ENCODE results near the gene CFAP77.
A peak's percentile ranks its signal among the peaks of the same experiment; 100 is the strongest.
"Not testable (repeated sequence)": the region's sequence is repeated elsewhere in the genome, so short reads cannot be mapped to it uniquely, and the experiment has no call there.

The CFAP77 gene

GRCh38 chr9:132552041-132552440, 142.0 kb downstream of the CFAP77 start:
- no peak for DNase-seq

GRCh38 chr9:132554755-132555154, 144.7 kb downstream of the CFAP77 start:
- DNase-seq = no peak

DNA sequence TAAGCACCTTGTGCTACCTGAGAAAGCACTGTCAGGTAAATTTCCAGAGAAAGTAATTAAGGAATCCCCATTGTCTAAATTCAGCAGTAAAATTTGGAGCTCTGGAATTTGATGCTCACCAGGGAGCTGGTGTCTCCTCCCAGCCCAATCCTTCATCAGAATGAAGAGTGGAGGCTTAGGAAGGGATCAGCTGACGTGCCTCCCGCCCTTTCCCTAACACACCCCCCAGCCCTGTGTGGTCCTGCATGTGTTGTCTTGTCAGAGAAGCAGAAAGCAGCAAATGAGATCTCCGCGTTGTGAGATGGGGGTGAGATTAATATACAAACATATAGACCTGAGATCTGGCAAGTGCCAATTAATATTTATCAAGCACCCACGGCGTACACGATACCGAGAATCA, 145.5 kb downstream of the CFAP77 start:
- no peak for DNase-seq

DNA sequence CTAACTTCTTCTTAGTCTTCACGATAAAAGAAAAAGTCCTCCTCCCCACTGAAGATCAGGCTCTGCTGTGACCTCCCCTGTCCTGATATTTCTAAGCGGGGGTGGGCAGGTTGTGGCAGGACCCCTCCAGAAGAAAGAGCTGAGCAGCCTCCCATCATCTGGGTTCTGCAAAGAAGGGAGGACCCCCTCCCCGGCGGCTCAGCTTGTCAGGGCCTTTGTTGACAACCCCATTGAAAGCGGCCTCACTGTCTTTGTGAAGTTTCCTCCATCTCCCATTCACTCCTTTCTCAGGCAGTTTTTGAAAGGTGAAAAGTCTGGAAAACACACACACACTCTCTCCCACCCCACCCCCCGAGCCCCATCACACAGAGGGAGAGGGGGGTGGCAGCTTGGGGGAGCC, 146.2 kb downstream of the CFAP77 start:
- DNase-seq = no peak

- no peak for DNase-seq
Observed at GRCh38 chr9:132556714-132557113, 146.7 kb downstream of the CFAP77 start.

DNA sequence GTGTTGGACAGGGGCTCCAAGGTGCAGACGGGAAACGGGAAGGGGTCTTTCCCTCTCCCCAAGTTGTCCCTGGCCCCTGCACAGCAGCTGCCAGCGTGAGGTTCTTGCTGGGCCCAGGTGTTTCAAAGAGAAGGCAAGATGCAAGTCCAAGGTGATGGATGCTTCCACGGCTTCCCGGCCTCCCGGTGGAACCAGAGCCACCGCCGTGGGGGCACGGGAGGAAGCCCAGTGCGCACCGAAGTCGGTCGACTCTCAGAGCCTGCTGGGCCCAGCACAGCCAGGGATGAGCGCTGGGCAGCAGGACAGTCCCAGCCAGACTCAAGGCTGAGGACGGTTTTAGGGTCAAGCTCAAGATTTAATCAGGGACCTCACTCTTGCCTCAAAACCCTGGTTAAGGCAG, 147.1 kb downstream of the CFAP77 start:
- no peak for DNase-seq

GRCh38 chr9:132559711-132560110, 149.7 kb downstream of the CFAP77 start:
- no peak for DNase-seq

- no peak for DNase-seq
Observed at GRCh38 chr9:132560616-132561202, 150.7 kb downstream of the CFAP77 start.

DNA sequence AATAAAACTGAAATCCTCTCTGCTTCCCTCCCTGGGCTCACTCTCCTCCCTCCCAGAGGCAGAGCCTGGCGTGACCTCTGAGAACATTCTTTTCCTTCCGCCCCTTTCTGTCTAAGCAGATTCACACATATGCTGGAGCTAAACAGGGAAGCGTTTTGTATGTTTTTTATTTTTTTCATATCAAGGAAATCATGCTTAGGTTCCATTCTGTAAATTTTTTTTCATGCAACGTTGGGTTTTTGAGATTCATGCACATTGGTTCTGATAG, 152.2 kb downstream of the CFAP77 start:
- no peak for DNase-seq

DNA sequence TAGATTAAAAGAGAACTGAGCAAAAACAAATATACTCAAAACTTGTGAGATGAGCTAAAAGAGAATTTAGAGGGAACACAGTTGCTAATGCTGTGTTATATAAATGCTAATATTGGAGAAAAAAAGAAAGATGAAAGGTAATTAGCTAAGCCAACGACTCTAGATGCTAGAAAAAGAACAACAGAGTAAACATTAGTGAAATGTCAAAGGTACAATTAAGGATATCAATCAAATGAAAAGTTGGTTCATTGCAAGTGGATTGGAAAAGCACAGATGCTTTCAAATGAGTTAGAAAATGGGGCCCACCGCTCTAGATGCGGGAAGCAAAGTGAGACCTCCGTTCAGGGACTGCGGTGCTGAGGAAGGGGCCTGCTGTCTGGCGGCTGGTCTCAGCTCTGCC, 154.5 kb downstream of the CFAP77 start:
- no peak for DNase-seq

GRCh38 chr9:132568787-132569186, 158.8 kb downstream of the CFAP77 start:
- DNase-seq = not testable (repeated sequence)

GRCh38 chr9:132571806-132572600, 162.0 kb downstream of the CFAP77 start:
- no peak for DNase-seq

DNA sequence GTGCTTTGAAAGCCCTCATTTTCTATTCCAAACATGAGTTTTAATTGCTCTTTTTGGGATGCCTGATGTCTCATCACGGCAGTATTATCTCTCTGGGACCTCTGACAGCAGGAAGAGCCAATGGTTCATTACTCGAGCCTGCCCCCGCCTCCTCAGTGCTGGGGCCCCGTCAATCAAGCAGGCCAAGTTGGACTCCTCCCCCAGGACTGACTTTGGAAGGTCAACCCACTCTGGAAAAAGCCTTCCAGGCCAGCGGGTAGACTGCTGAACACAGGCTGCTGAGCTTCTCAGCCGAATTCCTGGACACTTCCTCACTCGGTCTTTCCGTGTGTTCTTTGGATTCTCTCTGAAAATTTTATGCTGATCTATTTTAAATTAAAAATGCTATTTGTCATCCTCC, 162.9 kb downstream of the CFAP77 start:
- DNase-seq = no peak

- DNase-seq = peak; percentile 43 to 51
Observed at GRCh38 chr9:132575005-132575609, 165.1 kb downstream of the CFAP77 start.

DNA sequence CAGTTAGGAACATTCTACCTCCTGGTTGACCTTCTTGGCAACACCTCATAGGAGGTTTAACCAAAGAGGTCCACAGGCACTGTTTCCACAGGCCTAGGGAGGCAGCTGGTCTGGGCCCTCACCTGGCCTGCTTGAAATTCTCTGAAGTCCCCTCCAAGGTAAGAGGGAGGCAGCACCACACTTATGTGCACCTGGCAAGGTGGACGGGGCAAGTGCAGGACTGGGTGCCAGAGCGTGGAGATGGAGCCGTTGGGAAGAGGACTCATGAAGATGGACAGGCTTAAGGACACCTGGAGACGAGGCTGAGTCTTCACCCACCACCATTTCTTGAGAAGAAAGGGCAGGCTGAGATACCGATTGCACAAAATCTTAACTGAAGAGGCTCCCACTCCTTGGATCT, 165.8 kb downstream of the CFAP77 start:
- no peak for DNase-seq

- no peak for DNase-seq
Observed at GRCh38 chr9:132577119-132577518, 167.1 kb downstream of the CFAP77 start.

DNA sequence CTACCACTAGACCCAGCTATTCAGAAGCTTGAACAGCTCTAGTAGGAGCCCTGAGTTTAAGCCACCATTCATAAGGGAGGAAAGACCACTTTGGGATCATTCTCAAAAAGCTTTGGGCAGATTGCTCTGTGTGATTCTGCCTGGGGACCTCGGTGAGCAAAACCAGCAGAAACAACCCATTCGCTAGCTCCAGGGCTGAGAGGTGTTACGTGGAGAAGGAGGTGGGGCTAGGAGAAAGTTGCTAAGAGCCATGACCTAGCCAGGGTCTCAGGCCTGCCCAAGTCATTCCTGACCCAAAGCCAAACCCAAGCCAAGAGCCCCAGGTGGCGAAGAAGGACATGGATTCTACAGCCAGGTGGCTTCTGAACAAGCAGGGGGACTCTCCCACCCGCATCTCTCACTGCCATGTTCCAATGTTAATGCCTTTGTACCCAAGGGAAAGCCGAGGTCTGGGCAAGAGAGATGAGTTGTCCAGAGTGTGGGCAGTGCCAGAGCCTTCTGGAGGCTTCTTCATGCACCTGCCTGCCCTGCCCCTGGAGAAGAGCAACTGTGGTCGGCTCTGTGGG, 168.4 kb downstream of the CFAP77 start:
- DNase-seq = no peak

GRCh38 chr9:132579427-132579798, 169.4 kb downstream of the CFAP77 start:
- DNase-seq = no peak

GRCh38 chr9:132582276-132582785, 172.3 kb downstream of the CFAP77 start, which contains the start of gene BARHL1:
BARHL1 (plus strand) TSS chr9:132582606; CDS start chr9:132582798, 192 bp downstream.
- DNase-seq = no peak

DNA sequence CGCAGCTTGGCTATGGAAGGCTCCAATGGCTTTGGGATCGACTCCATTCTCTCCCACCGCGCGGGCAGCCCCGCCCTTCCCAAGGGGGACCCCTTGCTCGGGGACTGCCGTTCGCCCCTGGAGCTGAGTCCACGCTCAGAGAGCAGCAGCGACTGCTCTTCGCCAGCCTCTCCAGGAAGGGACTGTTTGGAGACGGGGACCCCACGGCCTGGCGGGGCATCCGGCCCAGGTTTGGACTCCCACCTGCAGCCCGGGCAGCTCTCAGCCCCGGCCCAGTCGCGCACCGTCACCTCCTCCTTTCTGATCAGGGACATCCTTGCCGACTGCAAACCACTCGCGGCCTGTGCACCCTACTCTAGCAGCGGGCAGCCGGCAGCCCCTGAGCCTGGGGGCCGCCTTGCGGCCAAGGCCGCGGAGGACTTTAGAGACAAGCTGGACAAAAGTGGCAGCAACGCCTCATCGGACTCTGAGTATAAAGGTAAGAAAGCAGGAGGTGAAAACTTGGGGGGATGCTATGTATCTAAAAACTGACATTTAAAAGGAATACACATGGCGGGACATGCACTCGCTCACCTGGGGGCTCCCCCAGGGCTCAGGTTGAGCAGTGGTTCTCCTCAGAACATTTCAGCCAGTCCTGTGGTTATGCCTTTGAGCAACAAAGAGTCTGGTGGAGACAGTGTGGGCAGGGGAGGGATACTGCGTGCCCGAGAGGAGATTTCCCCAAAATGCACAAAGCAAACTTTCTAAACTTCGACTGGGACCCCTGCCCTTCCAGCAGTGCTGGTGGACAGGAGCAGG, 173.0 kb downstream of the CFAP77 start:
- no peak for DNase-seq

GRCh38 chr9:132583584-132584304, 173.7 kb downstream of the CFAP77 start:
- DNase-seq = no peak

All from CD4-positive, alpha-beta T cell treated with Interleukin-1 beta for 1 hour (primary cell).